ENCODE results near the gene EPC2. TPM values are rescaled to one million over a fixed set of nuclear protein-coding genes. Genes with fewer than 3 reads are reported as not detected.

EPC2 gene
- total and polyA plus RNA-seq, 7 donors: 9.2 to 31.4 (median 29.1) TPM

GRCh38 chr2:148651972-148652371 is 7.4 kb downstream of the EPC2 start:
- no peaks in the 10 kb centered on the region for H3K27me3 ChIP-seq
- no peaks in the 10 kb centered on the region for H3K9me3 ChIP-seq
- intact Hi-C loops (cut with DNase I): no loop called here
- no peak overlapping the region for H3K27ac ChIP-seq
- H3K4me3 ChIP-seq: no peak overlapping the region
- TF ChIP-seq POLR2AphosphoS5 (IDR thresholded peaks at IDR 0.05) (no peak), POLR2A (IDR thresholded peaks at IDR 0.05) (no peak), CTCF (IDR thresholded peaks at IDR 0.05) (no peak), EP300 (IDR thresholded peaks at IDR 0.05) (no peak)
- no peaks in the 10 kb centered on the region for H3K36me3 ChIP-seq
- peaks cover 0 to 59% (median 47%) of the 10 kb centered on the region in 4 donors for H3K4me1 ChIP-seq
- no peak for DNase-seq
- WGBS, 2 donors: 82 to 90% methylated on average over 2 of the region's 2 CpGs

GRCh38 chr2:148653437-148653836 is 8.9 kb downstream of the EPC2 start:
- intact Hi-C loops (cut with DNase I): no loop called here
- H3K4me3 ChIP-seq: no peak overlapping the region
- no peak overlapping the region for H3K27ac ChIP-seq
- no peaks in the 10 kb centered on the region for H3K9me3 ChIP-seq
- no peaks in the 10 kb centered on the region for H3K36me3 ChIP-seq
- H3K4me1 ChIP-seq: peaks cover 0 to 70% (median 58%) of the 10 kb centered on the region in 4 donors
- TF ChIP-seq POLR2A (IDR thresholded peaks at IDR 0.05) (no peak), POLR2AphosphoS5 (IDR thresholded peaks at IDR 0.05) (no peak), EP300 (IDR thresholded peaks at IDR 0.05) (no peak), CTCF (IDR thresholded peaks at IDR 0.05) (no peak)
- no peak for DNase-seq
- WGBS, 2 donors: 32 to 49% methylated on average over 2 of the region's 2 CpGs
- H3K27me3 ChIP-seq: no peaks in the 10 kb centered on the region

GRCh38 chr2:148654435-148654834 is 9.9 kb downstream of the EPC2 start:
- no peak for DNase-seq
- Histone ChIP-seq H3K4me1 (peaks cover 0 to 71% (median 59%) of the 10 kb centered on the region in 4 donors), H3K27ac (no peak overlapping the region), H3K4me3 (no peak overlapping the region), H3K9me3 (no peaks in the 10 kb centered on the region), H3K36me3 (no peaks in the 10 kb centered on the region), H3K27me3 (no peaks in the 10 kb centered on the region)
- TF ChIP-seq EP300 (IDR thresholded peaks at IDR 0.05) (no peak), CTCF (IDR thresholded peaks at IDR 0.05) (no peak), POLR2A (IDR thresholded peaks at IDR 0.05) (no peak), POLR2AphosphoS5 (IDR thresholded peaks at IDR 0.05) (no peak)
- intact Hi-C loops (cut with DNase I): no loop called here
- 94 to 96% methylated on average over 6 of the region's 6 CpGs for WGBS, 2 donors

- Histone ChIP-seq H3K36me3 (no peaks in the 10 kb centered on the region), H3K27ac (no peak overlapping the region), H3K27me3 (no peaks in the 10 kb centered on the region), H3K4me3 (no peak overlapping the region), H3K9me3 (no peaks in the 10 kb centered on the region), H3K4me1 (peaks cover 0 to 65% (median 54%) of the 10 kb centered on the region in 4 donors)
- intact Hi-C loops (cut with DNase I): no loop called here
- no peak for TF ChIP-seq EP300 (IDR thresholded peaks at IDR 0.05)
- no peak for TF ChIP-seq POLR2A (IDR thresholded peaks at IDR 0.05)
- TF ChIP-seq CTCF (IDR thresholded peaks at IDR 0.05): no peak
- TF ChIP-seq POLR2AphosphoS5 (IDR thresholded peaks at IDR 0.05): no peak
- no peak for DNase-seq
- 60 to 86% methylated on average over 1 of the region's 1 CpG for WGBS, 2 donors
These were observed 12.0 kb downstream of the EPC2 start for GRCh38 chr2:148656516-148656915.

Measured in sigmoid colon (tissue), 7 donors.